ENCODE data around the gene SKIC8.
A peak's percentile ranks its signal among the peaks of the same experiment; 100 is the strongest.
"Not testable (repeated sequence)": the region's sequence is repeated elsewhere in the genome, so short reads cannot be mapped to it uniquely, and the experiment has no call there.

Gene SKIC8

DNA sequence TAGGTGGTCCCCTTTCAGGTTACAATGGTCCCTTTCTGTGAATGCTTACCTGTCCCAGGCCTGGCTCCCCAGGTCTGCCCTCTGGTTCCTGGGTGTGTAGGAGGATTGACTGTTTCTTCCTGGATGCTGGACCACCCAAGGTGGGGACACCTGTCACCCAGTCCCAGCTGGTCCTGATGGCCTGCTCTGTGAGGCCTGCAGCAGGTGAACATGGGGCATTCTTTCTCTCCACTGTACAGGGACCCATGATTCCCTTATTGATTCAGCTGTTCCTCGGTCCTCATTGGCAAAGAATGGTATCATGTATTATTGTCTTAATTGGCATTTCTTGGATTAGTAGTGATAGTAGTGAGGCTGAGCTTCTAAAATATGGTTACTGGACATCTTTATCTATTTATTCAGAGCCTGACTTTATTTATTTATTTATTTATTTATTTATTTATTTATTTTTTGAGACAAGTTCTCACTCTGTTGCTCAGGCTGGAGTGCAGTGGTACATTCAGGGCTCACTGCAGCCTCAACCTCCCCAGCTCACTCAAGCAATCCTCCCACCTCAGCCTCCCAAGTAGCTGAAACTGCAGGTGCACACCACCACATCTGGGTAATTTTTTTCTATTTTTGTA lies 43.9 kb downstream of the SKIC8 start:
- DNase-seq (ENCODE audit: low read depth): no peak

DNA sequence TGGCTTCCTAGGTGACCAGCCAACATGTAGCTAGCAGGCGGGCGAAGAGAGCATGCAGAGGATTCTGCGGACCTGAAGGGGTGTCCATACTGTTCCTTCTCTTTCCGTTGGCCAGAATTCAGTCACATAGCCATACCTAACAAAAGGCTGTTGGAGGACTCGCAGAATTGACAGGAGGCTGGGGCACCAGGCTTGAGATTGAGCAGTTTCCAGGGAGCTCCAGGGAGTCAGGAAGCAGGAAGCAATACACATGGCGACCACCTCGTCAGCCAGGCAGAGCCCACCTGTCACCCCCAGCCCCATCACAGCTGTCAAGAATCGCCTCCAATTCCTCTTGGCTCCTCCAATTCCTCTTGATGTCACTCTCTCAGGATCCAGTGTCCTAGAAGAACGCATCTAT lies 48.3 kb downstream of the SKIC8 start:
- DNase-seq (ENCODE audit: low read depth): no peak

DNA sequence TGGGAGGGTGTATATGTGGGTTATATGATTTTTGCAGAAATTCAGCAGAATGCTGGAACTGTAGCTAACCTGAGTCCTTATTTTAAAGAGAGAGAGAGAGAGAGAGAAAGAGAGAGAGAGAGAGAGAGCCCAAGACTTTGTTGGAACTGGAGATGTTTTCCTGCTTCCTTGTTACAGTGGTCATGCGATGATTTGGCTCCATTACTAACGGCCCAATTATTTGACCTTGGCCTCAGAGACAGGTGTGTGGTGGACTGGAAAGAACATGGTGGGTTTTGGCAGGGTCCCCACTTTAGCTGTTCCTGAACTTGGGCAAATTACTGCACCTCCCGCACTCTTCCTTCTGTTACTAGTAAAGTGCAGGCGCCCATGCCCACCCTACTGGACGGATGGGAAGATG lies 50.3 kb downstream of the SKIC8 start:
- DNase-seq (ENCODE audit: low read depth): no peak

DNA sequence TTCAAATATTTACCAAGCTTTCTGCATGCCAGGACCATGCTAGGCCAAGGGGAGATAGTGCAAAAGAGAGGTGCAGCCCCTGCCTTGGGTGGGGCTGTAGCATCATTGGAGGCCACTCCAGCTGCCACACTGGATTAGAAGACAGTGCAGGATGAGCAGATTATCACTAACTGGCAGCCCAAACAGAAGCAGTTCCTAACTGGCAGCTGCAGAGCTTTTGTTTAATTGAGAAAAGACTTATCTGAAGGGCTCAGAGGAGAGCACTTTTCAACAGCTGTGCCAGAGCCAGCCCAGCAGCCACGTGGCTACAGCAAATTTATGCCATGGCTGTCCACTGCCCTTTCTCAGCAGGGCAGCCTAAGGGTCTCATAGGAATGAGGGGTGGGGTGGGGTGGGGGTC lies 51.5 kb downstream of the SKIC8 start:
- DNase-seq (ENCODE audit: low read depth): no peak

DNA sequence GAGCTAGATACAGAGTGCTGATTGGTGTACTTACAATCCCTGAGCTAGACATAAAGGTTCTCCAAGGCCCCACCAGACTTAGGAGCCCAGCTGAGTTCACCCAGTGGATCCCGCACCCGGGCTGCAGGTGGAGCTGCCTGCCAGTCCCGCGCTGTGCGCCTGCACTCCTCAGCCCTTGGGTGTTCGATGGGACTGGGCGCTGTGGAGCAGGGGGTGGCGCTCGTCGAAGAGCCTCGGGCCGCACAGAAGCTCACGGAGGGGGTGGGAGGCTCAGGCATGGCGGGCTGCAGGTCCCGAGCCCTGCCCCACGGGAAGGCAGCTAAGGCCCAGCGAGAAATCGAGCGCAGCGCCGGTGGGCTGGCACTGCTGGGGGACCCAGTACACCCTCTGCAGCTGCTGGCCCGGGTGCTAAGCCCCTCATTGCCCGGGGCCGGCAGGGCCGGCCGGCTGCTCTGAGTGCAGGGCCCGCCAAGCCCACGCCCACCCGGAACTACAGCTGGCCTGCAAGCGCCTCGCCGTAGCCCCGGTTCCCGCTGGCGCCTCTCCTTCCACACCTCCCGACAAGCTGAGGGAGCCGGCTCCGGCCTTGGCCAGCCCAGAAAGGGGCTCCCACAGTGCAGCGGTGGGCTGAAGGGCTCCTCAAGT lies 53.3 kb downstream of the SKIC8 start:
- DNase-seq (ENCODE audit: low read depth): not testable (repeated sequence)

DNA sequence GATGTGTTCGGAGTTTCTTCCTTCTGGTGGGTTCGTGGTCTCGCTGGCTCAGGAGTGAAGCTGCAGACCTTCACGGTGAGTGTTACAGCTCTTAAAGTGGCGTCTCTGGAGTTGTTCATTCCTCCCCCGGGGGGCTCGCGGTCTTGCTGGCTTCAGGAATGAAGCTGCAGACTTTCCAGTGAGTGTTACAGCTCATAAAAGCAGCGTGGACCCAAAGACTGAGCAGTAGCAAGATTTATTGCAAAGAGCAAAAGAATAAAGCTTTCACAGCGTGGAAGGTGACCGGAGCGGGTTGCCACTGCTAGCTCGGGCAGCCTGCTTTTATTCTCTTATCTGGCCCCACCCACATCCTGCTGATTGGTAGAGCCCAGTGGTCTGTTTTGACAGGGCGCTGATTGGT lies 54.0 kb downstream of the SKIC8 start:
- not testable (repeated sequence) for DNase-seq (ENCODE audit: low read depth)

DNA sequence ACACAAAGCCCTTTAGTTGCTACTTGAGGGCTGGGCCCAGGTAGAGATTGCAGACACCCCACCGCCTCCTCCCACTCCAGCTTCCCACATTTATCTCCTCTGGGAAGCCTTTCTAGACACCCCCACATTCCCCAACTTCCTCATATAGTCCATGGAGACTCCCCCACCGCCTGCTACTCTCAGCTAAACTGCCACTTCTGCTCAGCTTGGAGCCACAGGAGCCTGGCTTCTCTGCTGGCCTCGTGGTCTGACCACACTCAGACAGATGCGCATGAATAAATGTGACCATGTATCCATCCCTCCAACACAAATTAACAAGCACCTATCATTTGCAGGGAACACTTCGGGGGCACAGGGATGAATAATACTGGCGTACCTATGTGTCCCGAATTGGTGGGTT lies 54.5 kb downstream of the SKIC8 start:
- no peak for DNase-seq (ENCODE audit: low read depth)

DNA sequence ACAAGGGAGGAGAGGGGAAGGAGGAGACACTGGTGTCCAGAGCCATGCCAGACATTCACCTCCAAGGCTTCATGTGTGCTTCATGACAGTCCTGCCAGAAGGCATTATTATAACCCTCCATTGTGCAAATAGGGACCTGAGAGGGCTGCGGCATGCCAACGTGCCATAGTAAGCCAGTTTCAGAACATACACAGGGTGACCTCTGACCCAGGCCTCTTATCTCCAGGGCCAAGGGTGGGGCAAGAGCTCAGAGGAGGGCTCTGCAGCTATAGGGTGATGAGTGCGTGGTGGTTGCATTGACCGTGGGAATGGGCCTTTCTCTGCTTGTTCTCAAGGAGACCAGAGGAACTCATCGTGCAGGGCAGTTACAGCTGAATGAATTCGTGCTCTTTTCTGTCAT lies 55.3 kb downstream of the SKIC8 start:
- no peak for DNase-seq (ENCODE audit: low read depth)

DNA sequence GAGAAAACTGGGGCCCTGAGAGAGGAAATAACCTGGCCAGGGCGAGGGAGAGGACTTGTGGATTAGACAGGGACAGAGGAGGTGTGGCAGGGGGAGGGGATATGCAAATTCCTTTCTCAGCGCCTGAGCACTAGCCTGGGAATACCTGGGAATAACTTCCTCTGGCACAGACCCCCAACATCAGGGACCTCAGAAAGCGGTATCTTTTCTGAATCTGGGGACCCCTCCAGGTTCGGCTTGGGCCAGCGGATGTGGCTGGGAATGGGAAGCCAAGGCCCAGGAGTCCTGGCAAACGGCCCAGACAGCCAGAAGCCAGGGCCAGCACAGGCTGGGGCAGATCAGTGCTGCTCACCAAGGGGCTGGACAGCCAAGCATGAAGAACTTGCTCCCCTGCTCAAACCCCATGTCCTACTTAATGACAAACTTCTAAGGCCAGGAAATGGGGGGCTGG lies 55.9 kb downstream of the SKIC8 start:
- no peak for DNase-seq (ENCODE audit: low read depth)

DNA sequence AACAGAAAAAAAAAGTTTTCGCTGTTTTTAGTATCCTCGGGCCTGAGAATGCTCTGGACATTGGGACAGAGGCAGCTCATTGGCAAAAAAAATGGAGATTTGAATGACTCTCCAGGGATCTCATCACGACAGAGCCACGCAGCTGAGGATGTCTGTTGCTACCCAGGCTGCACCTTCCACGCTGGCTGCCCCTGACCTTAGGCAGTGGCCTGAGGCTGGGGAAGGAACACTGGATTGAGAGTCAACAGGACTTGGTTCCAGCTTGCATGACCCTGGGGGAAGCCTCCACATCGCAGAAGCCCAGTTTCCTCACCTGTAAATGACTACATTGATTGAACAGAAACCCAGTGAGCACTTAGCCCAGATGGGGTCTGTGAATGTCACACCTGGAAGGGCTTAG lies 56.4 kb downstream of the SKIC8 start:
- DNase-seq (ENCODE audit: low read depth): no peak

DNA sequence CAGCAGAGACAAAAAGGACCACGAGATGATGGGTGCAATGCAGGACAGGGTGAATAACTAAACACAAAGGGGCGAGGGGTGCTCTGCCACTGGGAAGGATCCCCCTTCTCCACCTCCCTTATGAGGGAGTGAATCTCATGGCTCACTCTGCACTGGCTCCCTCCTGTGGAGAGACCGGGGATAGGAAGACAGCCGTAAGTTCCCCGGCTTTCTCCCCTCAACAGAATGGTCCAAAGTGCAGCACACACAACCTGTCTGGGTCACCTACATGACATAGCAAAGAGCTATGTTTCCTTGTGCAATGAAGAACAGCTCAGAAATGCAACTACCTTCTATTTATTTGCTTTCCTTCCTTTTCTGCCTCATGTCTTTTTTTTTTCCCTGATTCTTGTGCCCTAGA lies 57.3 kb downstream of the SKIC8 start:
- DNase-seq (ENCODE audit: low read depth): peak; percentile 39

DNA sequence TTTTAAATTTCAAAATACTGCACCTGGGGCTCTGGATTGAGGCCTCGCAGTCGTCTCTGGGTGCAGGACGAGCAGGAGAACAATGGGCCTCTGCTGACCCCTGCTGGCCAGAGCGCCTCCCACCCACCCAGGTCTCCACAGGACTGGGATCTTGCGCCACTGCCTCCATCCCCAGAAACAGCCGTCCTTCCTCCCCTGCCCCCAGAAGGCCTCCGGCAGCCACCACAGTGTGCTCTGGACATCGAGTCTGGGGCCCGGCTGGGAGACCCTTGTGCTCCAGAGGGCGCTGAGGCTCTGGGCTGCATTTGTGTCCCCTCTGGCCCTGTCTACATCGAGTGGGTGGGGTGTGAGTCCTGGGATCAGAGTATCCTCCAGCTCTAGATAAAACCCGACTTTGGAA lies 58.4 kb downstream of the SKIC8 start:
- DNase-seq (ENCODE audit: low read depth): peak; percentile 71

DNA sequence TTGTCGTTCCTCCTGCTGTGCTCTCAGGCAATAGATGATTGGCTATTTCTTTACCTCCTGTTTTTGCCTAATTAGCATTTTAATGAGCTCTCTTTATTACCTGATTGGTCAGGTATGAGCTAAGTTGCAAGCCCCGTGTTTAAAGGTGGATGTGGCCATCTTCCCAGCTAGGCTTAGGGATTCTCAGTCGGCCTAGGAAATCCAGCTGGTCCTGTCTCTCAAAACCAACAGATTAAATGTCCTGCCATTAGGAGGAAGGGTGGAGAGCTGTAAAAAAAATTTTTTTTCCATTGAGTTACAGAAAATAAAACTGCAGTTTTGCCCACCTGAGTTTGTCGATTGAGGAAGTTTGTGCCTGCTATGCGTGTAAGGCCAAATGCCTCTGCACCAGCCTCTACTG lies 59.6 kb downstream of the SKIC8 start:
- no peak for DNase-seq (ENCODE audit: low read depth)

DNA sequence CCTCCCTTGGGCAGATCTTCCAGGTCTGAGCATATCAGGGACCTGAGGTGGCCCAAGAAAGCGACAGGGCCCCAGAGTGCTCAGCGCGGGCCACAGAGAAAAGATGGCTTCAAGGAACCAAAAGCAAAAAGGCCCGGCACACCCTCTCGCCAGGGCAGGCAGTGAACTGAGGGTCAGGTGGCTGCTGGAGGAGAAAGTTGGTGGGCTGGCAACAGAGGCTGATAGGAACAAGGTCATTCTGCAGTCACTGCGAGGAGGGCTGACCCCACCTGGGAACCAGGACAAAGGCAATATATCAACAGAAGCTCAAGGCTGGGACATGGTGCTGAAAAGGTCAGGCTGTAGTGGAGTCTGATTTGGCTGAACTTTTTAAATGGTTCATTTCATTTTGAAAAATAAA lies 62.3 kb downstream of the SKIC8 start:
- no peak for DNase-seq (ENCODE audit: low read depth)

DNA sequence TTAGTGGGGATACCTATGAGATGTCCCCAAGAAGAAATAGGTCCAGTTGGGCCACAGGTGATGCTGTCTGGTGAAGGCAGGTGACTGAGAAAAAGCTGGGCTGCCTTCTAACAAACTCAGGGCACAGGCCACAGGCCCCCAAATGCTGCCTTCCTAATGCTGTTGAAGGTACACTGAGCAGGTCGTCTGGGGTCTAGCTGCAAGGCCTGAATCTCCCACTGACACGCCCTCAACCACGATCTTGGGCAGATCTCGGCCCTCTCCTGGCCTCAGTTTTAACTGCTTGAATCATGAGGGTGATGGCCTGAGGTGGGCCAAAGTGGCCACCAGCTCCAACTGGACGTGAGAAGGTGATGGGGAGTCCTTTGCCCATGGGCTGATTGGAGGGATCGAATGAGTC lies 62.9 kb downstream of the SKIC8 start:
- no peak for DNase-seq (ENCODE audit: low read depth)

DNA sequence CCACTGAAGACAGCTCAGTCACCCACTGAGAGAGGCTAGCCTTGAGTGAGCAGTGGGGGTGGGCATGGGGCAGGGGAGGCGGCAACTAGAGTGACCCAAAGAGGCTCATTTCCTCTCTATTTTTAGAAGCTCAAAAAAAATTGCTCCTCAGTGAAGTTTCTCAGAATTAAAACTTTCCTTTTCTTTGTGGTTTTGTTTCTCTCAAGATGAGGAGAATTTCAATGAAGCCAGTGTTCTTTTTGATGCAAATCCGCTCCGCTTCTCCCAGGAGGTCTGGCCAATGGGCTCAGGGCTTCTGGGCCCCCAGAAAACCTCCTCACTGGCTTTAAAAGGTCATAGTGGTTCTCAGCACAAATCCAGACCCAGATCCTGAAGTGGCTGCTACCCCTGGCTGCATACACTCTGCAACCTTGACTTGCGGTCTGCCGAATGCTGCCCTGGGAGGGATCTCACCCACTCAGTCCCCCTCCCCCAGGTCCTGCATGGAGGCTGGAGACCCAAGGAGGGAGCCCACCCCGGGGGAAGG lies 64.8 kb downstream of the SKIC8 start, which contains the start of gene ACSBG1:
Gene ACSBG1, minus strand, starts transcription at position 51 of the 526 bp plus-strand sequence. CDS start 64 bp downstream, outside the sequence.
- no peak for DNase-seq (ENCODE audit: low read depth)

DNA sequence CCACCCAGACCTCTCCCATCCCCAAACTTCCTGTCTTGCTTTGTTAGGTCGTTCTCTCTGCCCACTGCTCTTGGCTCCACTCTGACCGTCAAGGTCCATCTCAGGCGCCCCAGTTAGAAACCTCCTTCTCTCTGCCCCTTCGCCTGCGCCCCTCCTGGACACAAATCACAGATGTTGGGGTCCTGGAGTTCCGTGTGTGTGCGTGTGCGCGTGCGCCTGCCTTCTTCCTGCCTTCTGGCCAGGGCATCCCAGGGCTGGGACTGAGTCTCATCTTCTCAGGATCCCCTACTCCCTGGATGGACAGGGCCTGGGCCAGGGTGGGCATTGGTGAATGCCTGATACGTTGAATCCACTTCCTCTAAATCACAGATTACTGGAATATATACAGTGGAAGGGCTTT lies 65.9 kb downstream of the SKIC8 start:
- no peak for DNase-seq (ENCODE audit: low read depth)

Measured in ELR (cell line).